HG02852 (cell line): Measurements from ENCODE around the gene ABHD14A.

ENCODE experiments used
- ATAC-seq: cut with Tn5 transposase; IDR thresholded peaks from one replicate; pipeline ENCODE4 v1.9.1; 2021; ENCODE audit warnings: mild to moderate bottlenecking, moderate library complexity; ENCODE audit not compliant: unreplicated experiment

ABHD14A gene

GRCh38 chr3:51940648-51941462, 34.0 kb upstream of the ABHD14A start:
- no peak for ATAC-seq

GRCh38 chr3:51941463-51941797, 33.4 kb upstream of the ABHD14A start:
- ATAC-seq, result no peak

- peak; percentile 87 for ATAC-seq
Measured at GRCh38 chr3:51941798-51942602, 32.9 kb upstream of the ABHD14A start, which contains the start of the genes PARP3 and RRP9. Gene PARP3 (plus strand): TSS chr3:51942363. CDS start chr3:51943356, 993 bp downstream. Gene RRP9 (minus strand): TSS chr3:51941904. CDS start chr3:51941867, 37 bp downstream.

DNA sequence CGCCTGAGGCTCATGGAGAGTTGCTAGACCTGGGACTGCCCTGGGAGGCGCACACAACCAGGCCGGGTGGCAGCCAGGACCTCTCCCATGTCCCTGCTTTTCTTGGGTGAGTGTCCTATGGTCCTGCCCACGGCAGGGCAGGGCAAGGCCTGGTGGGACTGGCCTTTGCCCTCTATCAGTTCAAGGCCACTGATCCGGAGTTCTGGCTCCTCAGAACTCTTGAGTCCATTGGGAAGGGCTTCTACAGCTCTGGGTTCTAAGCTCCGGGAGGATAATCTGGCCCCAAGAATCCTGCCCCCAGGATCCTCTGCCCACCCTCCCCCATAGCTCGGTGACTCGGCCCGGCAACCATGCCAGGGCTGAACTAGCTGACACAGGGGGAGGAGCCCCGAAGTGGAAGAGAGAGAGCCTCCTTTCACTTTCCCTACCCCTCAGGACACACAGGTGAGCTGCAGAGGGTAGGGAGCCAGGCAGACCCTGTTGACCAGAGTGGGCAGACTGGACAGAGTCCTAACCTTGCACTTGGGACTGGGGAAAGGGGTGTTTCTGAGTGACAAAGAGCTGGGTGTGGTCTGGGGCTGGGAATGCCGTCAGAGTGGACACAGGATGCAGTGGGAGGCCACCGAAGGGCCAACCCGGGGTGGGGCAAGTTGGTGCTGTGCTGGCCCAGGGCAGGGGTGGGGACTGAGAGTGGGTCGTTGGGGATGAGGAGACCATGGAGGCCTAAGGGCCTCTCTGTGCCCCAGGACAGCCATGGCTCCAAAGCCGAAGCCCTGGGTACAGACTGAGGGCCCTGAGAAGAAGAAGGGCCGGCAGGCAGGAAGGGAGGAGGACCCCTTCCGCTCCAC, 32.0 kb upstream of the ABHD14A start:
- ATAC-seq, result no peak

GRCh38 chr3:51943451-51944391, 31.1 kb upstream of the ABHD14A start:
- ATAC-seq, result no peak

- ATAC-seq, result no peak
Measured at GRCh38 chr3:51944451-51945021, 30.3 kb upstream of the ABHD14A start.

GRCh38 chr3:51945031-51945840, 29.6 kb upstream of the ABHD14A start:
- ATAC-seq, result no peak

DNA sequence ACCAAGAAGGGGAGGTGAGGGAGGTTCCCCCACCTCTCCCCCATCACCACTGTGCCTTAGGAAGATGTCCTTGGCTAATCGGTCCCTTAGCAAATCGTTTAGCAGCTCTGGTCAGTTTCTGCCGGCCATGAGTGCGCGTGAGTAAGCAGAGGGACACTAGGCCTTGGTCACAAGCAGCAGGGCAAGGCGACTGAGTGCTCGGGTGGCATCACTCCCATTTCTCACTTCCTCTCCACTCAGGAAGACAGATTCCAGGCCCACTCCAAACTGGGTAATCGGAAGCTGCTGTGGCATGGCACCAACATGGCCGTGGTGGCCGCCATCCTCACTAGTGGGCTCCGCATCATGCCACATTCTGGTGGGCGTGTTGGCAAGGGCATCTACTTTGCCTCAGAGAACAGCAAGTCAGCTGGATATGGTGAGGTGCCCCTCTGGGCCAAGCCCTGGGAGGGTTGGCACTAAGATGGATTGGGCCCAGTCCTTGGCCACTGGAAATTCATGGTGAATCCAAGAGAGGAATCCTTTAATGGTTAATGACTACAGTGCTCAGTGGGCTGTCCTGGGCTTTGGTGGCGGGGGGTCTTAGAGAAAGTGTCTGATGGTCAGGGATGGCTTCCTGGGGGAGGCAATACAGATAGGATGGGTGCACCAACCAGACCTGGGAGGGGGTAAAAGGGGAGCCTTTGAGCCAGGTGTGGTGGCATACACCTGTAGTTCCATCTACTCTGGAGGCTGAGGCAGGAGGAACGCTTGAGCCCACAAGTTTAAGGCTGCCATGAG, 28.7 kb upstream of the ABHD14A start:
- no peak for ATAC-seq

DNA sequence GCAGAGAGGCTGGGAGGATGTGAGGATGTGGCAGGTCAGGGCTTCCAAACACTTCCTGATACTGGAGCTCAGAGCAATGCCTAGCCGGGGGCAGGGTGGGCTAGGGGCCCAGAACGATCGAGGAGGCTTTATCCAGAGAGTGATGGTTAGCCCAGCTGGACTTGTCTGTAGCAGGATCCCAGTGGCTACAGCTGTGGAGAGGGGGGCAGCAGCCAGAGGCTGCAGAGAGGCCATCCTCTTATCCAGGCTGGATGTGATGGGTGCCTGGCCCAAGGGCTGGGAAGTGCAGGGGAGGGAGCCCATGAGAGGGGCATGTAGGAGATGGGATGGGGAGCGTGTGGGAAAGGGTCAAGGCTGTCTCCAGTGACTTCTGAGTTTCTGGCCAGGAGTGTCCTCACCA, 28.1 kb upstream of the ABHD14A start:
- no peak for ATAC-seq

DNA sequence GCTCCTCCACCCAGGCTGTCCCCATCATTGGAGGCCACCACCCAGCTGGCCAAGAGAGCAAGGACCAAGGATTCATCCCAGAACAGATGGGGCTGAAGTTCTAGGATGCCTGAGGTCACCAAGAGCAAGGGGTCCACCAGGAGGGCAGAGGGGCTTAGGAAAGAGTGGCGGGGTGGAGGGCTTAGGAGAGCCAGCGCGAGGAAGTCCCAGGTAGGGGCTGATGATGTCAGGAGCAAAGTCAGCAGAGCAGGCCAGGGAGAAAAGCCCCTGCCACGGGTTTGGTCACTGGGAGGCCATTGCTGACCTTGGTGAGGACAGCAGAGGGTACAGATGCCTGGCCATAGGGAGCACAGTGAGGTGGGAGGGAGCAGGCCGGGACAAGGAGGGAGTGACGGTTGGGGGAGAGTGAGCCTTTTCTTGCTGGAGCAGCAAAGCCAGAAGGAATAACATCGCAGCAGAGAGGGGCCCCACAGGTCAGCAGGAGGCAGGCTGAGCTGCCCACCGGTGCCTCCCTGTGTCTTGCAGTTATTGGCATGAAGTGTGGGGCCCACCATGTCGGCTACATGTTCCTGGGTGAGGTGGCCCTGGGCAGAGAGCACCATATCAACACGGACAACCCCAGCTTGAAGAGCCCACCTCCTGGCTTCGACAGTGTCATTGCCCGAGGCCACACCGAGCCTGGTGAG, 27.5 kb upstream of the ABHD14A start:
- ATAC-seq, result no peak

DNA sequence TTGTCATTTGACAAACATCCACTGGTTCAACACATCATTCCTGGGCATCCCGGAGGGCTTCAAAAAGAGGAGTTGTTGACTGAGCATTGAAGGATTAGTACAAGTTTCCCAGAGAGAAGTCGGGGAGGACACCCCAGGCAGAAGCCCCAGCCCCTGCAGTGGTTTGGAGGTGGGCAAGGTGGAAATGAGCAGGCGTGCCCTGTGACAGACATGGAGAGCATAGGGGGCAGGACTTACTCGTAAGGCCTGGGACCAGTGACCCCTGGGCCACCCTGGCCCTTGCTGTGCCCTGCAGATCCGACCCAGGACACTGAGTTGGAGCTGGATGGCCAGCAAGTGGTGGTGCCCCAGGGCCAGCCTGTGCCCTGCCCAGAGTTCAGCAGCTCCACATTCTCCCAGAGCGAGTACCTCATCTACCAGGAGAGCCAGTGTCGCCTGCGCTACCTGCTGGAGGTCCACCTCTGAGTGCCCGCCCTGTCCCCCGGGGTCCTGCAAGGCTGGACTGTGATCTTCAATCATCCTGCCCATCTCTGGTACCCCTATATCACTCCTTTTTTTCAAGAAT, 26.8 kb upstream of the ABHD14A start:
- no peak for ATAC-seq

DNA sequence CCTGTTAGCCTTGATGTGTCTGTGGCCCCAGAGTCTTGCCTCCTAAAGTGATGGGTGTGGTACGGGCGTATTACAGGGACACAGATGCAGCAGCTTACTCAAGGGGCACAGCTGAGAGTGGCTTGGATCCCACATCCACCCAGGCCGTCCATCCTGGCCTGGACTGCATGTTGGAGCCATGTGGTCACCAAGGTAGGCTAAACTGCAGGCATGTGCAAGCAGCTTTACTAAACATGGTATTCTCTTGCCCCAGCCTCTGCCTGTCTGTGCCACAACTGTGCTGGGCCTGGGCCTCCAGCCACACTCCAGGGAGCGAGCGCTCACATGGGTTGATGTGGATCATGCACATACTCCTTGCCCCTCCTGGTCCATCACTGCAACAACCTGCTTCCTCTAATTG, 25.7 kb upstream of the ABHD14A start:
- ATAC-seq, result no peak

GRCh38 chr3:51950899-51951298, 24.0 kb upstream of the ABHD14A start:
- no peak for ATAC-seq

GRCh38 chr3:51953445-51953844, 21.4 kb upstream of the ABHD14A start:
- ATAC-seq, result no peak

- ATAC-seq, result no peak
Measured at GRCh38 chr3:51954105-51954504, 20.8 kb upstream of the ABHD14A start.

DNA sequence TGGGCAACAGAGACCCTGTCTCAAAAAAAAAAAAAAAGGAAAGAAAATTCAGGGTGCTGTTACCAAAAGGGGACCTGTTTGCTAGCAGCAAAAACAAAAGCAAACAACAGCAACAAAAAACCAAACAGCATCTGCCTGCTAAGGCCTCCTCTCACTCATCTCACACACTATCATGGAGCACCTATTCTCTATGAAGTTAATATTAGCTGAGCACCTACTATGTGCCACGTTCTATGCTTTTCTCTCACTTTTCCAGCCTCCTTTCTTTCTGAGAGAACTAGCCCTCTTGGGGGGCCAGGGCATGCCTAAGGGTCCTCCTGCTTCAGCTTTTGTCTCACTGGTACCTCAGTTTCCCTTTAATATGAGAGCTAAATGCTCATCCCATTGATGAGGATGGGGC, 20.2 kb upstream of the ABHD14A start:
- ATAC-seq, result no peak

DNA sequence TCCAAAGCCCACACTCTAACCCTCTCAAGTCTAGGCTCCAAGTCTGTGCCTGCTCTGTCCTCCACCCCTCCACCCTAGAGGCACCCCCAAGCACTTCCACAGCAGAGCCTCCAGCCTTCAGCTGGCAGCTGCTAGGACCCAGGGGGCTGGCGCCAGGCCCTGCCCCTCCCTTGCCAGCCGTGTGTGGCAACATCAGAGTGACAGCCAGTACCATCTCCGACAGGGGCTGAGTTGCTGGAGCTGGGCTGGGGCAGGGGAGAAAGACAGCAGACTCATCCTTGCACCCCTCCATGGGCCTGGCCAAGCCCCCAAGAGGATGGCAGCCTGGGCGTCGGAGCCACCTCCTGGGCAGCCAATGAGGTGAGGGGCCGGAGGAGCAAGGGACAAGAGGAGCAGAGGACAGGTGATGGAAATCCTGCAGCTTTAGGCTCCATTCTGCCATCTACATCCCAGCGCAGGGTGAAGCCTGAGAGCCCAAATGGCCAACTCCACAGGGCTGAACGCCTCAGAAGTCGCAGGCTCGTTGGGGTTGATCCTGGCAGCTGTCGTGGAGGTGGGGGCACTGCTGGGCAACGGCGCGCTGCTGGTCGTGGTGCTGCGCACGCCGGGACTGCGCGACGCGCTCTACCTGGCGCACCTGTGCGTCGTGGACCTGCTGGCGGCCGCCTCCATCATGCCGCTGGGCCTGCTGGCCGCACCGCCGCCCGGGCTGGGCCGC, 19.5 kb upstream of the ABHD14A start, which contains the start of gene GPR62:
Gene GPR62 (plus strand): TSS at position 207 of the 718 bp plus-strand sequence. CDS start 272 bp downstream, at position 479.
- no peak for ATAC-seq
